ENCODE data around the gene TPRG1L.

DNA sequence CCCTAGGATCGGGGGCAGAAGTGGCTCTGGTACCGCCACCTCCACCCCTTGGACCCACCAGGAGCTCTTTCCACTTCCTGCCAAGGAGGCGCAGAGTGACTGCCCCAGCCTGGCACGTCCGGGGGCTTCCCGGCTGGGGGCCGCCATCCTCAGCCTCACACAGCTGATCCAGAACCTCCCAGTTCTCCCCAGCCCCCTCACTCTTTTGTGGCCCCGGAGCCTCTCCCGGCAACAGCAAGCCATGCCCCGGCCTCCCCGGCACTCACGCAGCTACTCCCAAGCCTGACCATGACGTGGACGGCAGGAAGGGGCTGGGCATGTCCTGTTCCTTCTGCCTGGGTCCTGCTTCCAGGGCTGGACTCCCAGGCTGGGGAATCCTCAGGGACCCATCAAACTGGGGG is 44.6 kb downstream of the TPRG1L start:
- TF ChIP-seq CTCF (IDR thresholded peaks at IDR 0.05; ENCODE audit: insufficient read depth, low read length) (no peak), POLR2AphosphoS5 (IDR thresholded peaks at IDR 0.05; ENCODE audit: low read depth) (no peak), GABPA (IDR thresholded peaks at IDR 0.05; ENCODE audit: low read depth) (no peak)

Data from HL-60 (cell line).